GM13976 (cell line): Measurements from ENCODE around the gene ZNF444.
"Not testable (repeated sequence)": the region's sequence is repeated elsewhere in the genome, so short reads cannot be mapped to it uniquely, and the experiment has no call there.

Experiments used
- DNase-seq: peaks from one replicate; pipeline ENCODE4 v3.0.0; 2012; ENCODE audit warnings: low spot score
- in situ Hi-C: fragments of 300-500 bp; cut with MboI; formaldehyde crosslinking; loops from one replicate; pipeline ENCODE4 v1.12.0; 2022; ENCODE audit warnings: low sequenced_read_pairs, mixed read lengths, inconsistent platforms; ENCODE audit not compliant: unreplicated experiment
- TF ChIP-seq, protein P1 (sequence below): IDR thresholded peaks from 2 replicates; pipeline ENCODE4 v1.5.1; 2012; ENCODE audit warnings: borderline replicate concordance, mild to moderate bottlenecking; ENCODE audit not compliant: insufficient read depth; ENCODE audit errors: extremely low read depth, missing control alignments, control extremely low read depth

ZNF444 gene

GRCh38 chr19:56097776-56098175 is 43.3 kb upstream of the ZNF444 start:
- in situ Hi-C loops, result no loop called here
- peak; percentile 32 for DNase-seq
- TF ChIP-seq, protein P1, sequence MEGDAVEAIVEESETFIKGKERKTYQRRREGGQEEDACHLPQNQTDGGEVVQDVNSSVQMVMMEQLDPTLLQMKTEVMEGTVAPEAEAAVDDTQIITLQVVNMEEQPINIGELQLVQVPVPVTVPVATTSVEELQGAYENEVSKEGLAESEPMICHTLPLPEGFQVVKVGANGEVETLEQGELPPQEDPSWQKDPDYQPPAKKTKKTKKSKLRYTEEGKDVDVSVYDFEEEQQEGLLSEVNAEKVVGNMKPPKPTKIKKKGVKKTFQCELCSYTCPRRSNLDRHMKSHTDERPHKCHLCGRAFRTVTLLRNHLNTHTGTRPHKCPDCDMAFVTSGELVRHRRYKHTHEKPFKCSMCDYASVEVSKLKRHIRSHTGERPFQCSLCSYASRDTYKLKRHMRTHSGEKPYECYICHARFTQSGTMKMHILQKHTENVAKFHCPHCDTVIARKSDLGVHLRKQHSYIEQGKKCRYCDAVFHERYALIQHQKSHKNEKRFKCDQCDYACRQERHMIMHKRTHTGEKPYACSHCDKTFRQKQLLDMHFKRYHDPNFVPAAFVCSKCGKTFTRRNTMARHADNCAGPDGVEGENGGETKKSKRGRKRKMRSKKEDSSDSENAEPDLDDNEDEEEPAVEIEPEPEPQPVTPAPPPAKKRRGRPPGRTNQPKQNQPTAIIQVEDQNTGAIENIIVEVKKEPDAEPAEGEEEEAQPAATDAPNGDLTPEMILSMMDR, result no peak

GRCh38 chr19:56098237-56098636 is 42.9 kb upstream of the ZNF444 start:
- in situ Hi-C loops, result not testable (repeated sequence)
- peak; percentile 26 for DNase-seq

DNA sequence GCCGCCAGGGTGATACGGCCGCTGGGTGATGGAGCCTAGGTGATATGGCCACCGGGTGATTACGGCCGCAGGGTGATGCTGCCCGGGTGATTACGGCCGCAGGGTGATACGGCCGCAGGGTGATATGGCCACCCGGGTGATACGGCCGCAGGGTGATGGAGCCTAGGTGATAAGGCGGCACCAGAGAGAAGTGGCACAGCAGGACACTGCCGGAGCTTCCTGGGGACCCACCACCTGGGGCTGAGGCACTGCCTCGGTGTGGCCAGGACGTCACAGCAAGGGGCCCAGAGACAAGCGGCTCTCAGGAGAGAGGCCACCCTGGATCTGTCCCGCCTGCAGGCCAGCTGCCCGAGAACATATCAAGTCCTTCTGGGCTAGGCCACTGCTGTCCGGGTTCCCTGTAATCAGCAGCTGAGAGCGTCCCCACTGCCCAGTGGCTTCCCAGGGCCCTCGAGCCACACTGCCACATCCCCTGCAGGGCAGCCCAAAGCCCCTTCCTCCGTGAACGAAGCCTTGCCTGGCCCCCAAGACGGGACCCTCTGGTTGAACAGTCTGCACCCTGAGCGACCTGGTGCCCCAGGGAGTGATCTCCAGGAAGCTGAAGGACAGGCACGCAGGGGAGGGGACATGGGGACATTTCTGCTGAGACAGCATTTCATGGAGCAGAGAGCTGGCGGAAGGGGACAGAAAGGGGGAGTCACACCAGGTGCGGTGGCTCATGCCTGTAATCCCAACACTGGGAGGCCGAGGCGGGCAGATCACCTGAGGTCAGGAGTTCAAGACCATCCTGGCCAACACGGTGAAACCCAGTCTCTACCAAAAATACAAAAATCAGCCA is 42.1 kb upstream of the ZNF444 start:
- peak; percentile 37 for DNase-seq
- in situ Hi-C loops, result no loop called here
- TF ChIP-seq, protein P1, result no peak

DNA sequence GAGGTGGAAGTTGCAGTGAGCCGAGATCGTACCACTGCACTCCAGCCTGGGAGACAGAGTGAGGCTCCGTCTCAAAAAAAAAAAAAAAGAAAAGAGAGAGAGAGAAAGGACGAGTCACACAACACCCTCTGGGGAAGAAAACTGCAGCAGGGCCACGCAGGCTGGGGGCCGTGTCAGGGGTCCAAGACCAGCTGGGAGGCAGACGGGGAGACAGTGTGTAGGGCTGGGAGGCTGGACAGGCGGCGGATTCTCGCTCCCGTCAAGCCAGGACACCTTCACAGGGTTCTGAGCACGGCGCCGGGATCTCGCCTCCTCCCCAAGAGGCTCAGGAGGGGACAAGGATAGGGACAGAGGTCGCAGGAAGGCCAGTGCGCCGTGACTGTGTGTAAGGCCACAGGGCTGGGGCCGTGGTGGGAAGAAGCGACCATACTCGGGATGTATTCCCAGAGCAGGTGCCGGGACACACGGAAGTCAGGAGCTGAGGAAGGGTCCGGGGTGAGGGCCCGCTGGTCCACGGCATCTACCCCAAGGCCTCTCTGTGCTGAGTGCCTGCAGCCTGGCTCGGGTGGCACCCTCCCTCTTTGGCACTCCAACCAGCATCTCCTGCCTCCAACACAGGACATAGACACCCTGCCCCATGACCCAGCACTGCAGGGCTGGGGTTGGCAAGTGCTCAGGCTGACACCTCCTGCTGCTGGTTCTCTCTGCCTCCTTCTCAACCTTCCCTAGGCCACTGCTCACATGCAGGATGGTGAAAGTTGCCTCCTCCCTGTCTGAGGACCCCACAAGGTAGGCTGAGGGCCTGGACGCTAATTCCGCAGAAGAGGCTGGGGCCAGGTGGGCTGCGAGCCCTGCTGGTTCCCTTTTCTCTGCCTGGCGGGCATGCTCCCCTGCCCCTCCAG is 41.2 kb upstream of the ZNF444 start:
- peak; percentile 40 for DNase-seq
- in situ Hi-C loops, result no loop called here
- TF ChIP-seq, protein P1, result no peak

DNA sequence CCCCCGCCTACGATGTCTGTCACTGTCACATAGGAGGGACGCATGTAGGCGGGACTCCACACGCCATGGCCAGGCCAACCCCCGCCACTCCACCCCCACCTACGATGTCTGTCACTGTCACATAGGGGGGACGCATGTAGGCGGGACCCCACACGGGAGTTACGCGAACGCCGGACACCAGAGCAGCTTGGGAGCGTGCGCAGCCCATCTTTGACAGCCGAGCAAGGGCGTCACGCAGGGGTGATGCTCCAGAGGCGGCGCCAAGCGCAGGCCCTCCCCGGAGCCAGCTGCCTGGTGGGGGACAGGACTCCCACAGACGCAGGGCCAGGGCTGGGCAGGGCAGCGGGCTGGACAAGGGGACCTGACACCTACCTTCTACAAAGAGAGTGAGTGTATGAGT is 40.0 kb upstream of the ZNF444 start:
- DNase-seq, result no peak
- in situ Hi-C loops, result no loop called here
- TF ChIP-seq, protein P1, result no peak

- TF ChIP-seq, protein P1, result no peak
- no peak for DNase-seq
- in situ Hi-C loops, result no loop called here
Measured at GRCh38 chr19:56101746-56102535, 39.1 kb upstream of the ZNF444 start.
